HCEC 1CT (cell line): ENCODE measurements around the gene SIGLEC6.

Experiments used
- DNase-seq: peaks from one replicate; pipeline ENCODE4 v3.0.0-alpha.2; 2017

SIGLEC6 gene

DNA sequence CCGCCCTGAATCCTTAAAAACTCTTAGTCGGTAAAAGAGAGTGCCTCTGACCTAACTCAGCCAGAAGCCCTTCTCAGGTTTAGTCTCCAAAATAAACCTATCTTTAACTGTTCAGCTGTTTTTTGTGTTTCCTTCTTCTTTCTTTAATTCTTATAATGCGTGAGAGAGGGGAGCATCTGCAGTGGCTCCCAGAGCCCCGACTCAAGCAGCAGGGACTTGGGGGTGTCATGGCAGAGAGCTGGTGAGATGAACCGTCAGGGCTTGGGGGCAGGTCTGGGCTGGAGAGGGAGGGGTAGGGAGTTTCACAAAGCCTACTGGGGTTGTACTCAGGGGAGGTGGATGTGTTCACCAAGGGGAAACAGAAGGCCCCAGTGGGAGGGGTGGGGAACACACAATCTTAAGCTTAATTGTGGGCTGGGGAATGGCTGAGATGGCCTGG is 16.8 kb upstream of the SIGLEC6 start:
- no peak for DNase-seq

DNA sequence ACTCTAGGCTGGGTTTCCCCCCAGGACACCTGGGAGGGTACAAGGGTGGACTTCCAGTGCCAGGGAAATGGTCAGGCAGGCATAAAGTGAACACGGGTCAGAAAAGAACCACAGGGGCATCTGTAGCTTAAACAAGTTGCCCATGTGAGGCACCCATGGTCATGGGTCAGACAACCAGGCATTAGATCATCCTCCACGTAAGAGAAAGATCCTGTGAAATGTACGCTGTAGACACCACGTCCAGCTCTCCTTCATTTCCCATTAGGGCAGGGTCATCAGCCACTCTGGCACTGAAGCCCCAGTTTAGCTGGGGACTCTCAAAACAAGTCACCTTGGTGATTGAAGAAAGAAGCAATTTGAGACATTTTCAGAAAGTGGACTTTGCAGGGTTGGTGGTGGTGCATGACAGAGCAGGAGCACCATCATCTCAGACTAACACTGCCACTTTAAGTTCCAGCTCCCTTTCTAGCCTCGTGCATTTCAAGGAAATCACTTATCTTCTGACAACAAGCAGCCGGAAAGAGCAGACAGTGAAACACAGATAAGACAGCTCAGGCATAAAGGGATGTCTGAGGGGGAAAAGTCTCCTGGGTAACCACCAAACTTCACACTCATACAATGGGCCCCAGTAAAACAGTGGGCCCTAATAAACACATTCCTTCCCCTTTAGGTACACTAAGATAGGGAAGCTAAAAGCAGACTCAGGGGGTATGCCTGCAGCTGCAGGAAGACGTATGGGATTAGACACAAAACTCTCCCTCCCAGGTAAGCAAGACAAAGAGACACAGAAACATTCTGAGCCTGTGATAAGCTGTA is 16.1 kb upstream of the SIGLEC6 start:
- no peak for DNase-seq

DNA sequence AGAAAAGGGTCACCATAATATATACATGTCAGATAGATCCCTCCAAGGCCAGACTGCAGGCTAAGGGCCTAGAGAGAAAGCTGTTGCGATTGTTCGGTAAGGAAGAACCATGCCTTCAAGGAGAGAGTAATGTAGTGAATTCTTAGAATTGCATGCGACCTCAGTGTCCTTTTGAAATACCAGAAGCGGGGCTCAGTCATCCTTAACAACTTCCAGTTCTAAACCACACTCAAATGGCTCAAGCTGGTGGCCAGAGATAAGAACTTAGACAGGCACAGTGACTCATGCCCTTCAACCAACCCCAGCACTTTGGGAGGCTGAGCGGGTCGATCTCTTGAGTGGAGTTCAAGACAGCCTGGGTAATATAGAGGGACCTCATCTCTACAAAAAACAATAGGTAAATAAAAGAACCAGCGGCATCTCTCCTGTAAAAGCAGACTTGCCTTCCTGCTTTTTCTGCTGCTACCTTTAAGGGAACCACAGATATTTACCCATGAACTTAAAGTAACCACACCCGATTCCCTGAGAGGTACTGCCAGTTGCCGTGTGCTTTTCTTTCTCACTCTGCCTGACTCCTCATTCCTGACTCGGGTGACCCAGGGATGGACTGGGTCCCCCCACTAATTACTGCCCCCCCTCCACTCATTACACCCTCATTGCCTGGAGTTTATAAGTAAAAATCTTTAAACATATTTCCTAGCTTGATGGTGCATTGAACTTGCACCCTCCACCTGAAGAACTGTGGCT is 15.4 kb upstream of the SIGLEC6 start:
- no peak for DNase-seq

DNA sequence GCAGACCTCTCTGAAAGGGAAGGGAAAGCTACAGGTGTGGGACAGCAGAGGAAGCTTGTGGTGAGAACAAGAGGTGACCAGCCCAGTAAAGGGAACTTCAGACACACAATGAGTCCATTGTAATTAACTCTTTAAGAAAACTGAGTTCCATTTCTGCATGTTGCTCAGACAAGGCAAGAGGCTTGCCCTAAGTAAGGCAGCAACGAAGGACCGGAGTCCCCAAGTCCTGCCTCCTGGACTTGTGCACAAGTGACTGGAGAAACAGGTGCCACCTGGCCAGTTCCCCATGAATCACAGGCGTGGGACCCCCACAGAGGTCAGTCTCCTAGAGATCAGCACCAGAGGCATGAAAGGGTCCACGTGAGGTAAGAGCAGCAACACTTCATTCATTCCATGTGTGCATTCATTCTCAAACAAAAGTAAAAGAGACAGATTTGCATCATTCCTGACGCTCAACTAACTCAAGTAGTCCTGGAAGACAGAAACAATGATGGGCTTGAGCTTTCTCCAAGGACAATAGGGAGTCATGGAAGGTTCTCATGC is 14.7 kb upstream of the SIGLEC6 start:
- DNase-seq, result no peak

DNA sequence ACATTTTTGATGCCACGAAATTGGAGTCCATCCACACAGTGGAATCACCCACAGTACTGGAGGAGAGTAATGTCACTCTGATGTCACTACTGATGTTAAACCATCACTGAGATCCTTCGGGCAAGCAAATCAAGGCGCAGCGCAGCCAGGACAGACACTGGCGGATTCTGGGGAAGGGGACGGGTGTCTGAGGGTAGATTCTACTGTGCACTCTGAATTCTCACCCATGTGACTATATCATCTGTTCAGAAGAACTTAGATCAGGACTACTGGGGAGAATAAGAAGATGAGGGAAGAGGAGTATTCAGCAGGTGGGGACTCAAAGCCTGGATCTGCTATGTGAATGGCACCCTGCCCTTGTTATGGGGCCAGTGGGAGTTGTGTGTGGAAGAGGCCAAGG is 12.6 kb upstream of the SIGLEC6 start:
- no peak for DNase-seq

DNA sequence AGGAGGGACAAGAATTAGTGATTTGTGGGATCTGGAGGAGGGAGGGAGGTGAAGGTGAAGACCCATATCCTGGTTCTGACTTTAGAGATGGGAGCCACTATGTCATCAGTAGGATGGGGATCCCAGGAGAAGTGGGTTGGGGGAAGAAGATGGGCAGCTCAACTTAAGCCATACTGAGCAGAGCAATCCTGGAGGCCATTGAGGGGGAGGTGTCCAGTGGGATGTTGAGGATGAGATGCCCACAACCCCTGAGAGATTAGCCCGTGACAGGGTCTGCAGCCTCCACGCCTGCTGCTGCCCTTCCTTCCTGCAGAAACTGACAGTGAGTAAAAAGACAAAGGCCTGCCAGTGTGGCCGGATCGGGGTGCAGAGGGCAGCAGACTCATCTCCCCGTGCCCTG is 11.2 kb upstream of the SIGLEC6 start:
- DNase-seq, result no peak

DNA sequence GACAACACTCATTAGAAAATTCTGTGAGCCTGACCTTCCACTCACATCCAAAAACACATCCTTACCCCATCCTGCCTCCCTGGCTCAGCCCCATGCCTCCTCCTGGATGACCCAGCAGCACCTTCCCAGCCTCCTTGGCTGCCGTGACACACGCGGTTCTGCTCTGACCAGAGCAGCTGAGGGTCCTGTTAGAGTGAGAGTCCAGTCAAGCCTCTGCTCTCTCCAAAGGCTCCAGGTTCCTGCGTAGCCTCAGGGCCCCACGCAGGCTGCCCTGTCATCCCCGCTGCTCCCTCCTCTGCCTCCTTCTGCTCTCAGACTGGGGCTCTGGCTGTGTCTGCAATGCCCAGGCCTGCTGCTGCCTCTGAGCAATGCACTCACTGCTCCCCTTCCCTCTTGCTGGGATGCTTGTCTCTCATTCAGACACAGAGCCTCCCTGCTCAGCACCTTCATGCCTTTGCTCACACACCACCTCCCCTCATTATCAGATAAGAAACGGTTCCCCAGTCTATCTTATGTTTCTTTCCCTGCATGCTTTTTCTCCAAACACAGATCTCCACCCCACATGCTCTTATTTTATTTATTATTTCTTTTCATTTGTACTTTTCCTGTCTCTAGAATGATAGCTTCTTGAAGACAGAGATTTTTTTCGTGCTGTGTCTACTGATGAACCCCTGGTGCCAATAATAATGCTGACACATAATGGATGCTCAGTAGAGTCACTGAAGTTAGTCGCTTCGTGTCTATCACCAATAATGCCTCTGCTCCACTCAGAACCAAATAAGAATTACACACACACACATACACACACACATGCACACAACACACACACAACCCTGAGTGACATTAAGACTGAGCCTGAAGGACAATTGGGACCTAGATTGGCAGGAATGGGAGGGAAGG is 10.2 kb upstream of the SIGLEC6 start:
- no peak for DNase-seq

DNA sequence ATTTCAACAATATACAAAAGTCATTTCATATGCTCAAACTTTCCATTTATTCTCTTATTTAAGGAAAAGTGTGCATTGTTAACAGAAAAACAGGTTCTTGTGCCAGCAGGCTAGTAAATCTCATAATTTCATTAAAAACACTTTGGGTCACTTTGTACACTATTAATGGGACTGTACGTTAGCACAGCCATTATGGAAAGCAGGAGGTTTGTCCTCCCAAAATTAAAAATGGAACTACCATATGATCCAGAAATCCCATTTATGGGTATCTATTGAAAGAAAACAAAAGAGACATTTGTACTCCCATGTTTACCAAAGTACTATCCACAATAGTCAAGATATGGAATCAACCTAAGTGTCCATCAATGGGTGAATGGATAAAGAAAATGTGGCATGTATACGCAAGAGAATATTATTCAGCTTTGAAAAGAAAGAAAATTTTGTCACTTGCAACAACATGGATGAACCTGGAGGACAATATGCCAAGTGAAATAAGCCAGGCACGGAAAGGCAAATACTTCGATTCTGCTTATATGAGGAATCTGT is 8.4 kb upstream of the SIGLEC6 start:
- DNase-seq, result no peak

DNA sequence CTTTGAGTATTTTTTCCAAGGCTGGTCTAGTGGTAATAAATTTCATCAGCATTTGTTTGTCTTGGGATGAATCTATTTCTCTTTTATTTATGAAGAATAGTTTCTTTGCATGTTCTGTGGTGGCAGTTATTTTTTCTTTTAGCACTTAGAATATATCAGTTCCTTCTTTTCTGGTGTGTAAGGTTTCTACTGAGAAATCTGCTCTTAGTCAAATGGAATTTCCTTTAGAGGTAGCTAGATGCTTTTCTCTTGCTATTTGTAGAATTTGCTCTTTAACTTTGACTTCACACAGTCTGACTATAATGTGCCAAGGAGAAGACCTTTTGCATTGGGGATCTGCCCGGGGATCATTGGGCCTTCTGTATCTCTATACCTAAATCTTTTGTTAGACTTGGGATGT is 4.1 kb upstream of the SIGLEC6 start:
- DNase-seq, result no peak

DNA sequence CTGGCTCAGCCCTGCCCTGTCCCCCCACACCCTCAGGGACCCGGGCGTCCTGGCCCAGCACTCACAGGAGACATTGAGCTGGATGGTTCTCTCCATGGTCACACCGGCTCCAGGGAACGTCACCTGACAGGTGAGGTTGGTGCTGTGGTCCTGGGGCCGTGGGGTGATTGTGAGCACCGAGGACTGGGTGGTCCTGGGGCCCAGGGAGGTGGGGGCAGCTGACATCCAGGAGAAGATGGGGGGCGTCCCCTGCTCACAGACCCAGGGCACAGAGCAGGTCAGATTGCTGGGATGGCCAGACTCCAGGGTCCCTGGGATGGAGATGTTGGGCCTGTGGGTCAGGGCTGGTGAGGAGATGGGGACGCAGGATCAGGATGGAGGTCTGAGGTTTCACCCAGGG is 854 bp downstream of the SIGLEC6 start:
- DNase-seq, result no peak

DNA sequence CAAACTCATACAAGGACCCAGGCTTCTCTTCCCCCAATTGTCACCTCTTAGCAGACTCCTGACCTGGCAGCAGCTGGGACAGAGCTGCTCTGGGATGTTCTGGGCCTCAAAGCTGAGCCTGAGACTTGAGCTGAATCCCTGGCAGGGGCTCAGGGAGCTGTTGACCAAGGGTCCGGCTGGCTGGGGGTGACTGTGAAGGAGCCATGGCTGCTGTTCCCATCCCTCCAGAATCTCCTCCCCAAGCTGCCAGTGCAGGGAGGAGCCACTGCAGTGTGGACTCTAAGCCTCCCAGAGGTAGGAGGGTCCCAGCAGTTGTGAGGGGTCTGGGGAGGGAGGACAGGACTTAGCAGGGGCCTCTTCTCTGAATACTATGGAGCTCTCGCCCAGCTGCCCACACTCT is 2.2 kb downstream of the SIGLEC6 start:
- DNase-seq, result no peak

DNA sequence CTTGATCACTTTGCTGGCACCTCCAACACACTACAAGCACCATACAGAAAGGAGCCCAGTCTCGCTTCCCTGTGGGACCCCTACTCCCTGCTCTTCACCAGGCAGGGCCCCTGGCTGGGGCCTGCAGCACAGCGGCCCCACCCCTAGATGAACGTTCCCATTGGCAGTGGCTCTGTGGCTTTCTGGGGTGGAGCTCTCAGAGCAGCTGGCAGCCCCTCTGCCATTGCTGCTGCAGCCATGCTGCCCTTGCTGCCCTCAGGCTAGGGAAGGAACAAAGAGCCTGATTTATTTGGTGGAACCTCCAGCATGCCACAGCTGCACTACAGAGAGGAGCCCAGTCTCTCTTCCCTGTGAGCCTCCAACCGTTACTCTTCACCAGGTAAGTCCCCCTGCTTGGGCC is 5.8 kb downstream of the SIGLEC6 start:
- DNase-seq, result no peak

DNA sequence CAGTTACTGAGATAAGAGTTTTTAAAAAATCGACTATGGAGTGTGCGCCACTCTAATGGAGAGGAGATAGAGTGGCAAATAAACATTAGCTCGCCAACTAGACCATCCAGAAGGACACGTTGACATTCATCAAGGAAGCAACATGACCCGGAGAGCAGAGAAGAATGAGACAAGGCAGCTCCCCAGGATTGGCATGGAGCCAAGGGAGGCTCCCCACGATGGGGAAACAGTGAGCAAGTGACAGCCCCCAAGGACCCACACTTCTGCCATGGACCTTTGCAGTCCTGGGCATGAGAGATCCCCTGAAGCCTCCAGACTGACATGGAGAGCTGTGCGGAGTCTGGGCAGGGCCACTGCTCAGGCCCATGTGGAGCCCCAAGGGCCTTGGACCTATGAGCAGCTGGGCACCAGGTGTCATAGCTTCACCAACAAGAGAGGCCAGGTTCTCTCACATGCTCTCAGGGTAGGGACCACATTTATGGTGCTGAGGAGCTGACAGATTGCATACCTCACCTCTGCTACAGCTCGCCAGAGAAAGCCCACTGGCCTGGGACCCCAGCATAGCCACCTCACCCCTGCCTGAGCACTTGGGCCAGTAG is 6.7 kb downstream of the SIGLEC6 start:
- DNase-seq, result no peak

DNA sequence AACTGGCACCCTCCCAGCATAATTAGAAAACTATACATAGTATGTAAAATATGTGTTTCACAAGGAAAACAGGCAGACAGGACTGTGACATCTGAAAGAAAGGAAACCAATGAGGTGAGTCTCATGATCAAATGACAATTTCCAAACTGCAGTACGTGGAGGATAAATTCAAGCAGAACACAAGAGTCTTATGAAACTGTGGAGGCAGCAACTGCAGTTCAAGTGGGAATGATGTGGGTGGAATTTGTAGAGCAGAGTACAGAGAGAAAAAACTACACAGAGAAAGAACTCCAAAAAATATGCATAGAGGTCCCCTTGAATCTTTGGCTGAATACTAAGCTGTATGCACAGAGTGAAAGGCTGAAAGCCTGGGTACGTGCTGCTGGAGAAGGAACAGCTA is 9.7 kb downstream of the SIGLEC6 start:
- DNase-seq, result no peak

DNA sequence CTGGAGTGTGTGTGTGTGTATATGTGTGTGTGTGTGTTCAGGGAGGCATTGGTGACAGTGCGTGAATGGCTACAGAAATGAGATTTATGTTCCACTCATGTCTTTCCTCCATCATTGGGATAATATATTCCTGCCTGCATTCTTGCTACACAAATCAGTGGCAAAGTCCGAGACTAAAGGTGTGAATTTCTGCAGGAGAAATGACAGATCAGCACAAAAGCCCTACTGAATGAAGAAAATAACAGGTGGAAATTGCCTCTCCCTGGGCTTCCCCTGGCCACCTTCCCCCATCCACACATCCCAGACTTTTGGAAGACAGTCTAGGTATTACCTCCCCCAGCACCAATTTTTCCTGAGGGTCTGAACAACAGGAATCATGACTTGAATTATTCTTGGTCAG is 10.1 kb downstream of the SIGLEC6 start:
- DNase-seq, result no peak

DNA sequence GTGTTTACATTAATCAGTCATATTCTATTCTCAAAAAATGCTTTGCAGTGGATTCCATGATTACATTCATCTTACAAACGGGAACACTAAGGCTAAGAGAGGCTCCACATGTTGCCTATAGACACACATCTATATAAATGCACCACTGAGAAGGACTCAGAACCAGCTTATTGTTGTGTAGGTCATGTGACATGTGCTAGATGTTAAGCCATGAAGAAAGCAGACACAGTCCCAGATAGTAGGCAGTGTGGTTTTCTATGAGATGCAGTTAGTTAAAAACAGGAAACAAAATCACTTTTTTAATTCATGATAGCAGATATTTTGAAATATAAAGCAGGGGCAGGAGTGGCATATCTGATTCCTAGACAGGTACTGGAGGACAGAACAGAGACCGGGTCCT is 10.7 kb downstream of the SIGLEC6 start:
- no peak for DNase-seq

DNA sequence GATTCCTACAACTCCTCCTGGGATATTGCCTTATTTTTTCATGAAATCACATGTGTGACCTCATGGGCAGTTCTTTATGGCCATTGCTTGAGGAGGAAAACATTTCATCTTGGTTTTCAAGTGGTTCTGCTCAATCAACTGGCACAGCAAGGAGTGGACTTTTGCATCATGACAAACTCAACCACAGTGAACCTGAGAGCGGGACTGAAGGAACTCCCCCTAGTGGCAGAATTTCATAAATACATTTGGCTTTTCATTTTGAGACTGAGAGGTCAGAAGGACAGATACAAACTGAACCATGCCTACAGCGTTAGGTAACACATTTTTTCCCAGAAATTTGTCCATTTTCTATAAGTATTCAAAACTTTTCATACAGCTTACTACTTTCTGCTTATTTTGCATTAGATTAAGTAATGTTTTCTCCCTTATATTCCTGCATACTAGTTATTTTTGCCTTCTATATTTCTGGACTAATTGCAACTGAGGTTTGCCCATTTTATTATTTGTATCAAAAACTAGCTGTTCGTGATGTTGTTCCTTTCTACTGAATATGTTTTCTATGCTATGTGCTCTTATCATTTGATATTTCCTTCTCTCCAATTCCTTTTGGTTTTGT is 16.5 kb downstream of the SIGLEC6 start:
- peak; percentile 24 for DNase-seq

DNA sequence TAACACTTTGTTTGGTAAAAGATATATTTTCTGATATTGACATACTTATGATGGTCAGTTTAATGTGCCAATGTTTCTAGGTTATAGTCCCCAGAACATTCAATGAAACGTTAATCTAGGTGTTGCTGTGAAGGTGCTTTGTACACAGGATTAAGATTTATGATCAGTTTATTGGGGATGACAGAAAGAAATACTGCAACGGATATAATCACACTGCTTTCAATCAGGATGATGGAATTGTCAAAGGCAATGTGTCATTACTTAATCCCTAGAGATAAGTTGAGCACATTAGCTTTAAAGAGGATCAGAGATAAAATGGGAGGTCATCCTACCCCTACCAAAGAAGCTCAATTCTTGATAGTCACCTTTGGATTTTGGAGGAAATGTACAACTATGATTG is 17.5 kb downstream of the SIGLEC6 start:
- DNase-seq, result no peak

DNA sequence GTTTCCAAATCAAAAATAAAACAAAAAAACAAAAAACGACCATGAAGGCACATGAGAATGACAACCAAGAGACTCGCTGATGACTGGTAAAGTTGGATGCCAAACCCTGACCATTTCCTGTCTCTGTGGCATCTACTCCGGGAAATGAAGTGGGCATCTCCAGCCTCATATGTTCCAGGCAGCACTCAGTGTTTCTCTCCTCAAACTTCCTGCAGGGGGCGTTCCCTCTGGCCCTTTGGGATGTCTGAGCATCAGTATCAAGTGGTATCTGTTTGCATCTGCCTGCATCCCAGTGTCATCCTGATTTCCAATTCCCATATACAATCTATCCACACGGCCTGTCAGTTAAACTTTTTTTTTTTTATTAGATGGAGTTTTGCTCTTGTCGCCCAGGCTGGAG is 20.1 kb downstream of the SIGLEC6 start:
- no peak for DNase-seq

DNA sequence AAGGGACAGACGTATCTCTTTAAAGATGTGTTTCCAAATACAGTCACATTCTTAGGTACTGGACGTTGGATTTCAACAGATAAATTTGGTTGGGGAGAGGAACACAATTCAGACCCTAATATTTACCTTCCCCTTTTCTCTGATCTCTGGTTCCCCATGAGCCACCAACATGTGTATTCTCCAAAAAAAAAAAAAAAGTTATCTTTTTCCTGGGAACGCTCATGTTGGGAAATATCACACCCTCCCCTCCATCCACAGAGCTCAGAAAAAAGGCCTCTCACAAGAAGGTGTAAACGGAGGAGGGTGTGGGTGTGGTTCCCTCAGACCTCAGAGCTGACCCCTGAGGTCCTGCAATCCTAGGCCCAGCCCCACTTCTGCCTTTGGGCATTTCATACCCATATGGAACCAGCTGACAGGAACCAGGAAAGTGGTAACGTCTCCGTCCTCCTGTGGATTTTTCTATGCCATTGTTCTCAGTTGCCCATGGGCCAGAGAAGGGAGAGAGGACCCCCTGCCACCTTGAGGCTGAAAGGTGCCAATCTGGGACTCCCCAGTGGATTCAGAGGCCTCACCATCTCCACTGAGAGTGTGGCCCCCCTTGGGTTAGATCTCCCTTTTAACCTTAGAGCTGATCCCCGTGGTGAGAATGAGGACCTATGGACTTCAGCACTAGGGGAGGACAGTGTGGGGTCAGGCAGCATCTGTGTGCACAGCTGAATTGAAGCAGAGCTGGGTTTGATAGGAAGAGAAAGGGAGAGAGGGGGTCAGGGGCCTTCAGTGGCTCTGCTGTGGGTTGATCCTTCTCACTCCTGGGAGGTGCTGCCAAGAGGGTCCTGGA is 21.4 kb downstream of the SIGLEC6 start:
- no peak for DNase-seq
